Measurements from ENCODE around the gene NAGPA. TPM values are rescaled to one million over a fixed set of nuclear protein-coding genes. Genes with fewer than 3 reads are reported as not detected.

The NAGPA gene
- total RNA-seq, result 18.2 and 19.8 TPM in 2 replicates

GRCh38 chr16:5033256-5034166, at the start of gene NAGPA:
NAGPA (minus strand) TSS chr16:5033935; CDS start chr16:5033914, 21 bp downstream.

GRCh38 chr16:5071681-5072333, 38.1 kb upstream of the NAGPA start, which contains the start of gene ALG1:
ALG1 (plus strand) TSS chr16:5071843; CDS start chr16:5071850, 7 bp downstream.

GRCh38 chr16:5065813-5066212, 32.1 kb upstream of the NAGPA start, which contains the start of gene C16orf89:
C16orf89 (minus strand) TSS chr16:5065956; CDS start chr16:5065908, 48 bp downstream.

Other genes starting within 250 kb of the NAGPA start
- gene SEPTIN12, start 245.6 kb downstream of the NAGPA start, total RNA-seq, result not detected in 2 replicates
- gene SMIM22, start 238.6 kb downstream of the NAGPA start, total RNA-seq, result 1.2 TPM in 1 of 2 replicates, not detected in the other
- 21.0 and 23.0 TPM in 2 replicates for gene ROGDI, start 231.3 kb downstream of the NAGPA start, total RNA-seq
- gene GLYR1, start 186.6 kb downstream of the NAGPA start, total RNA-seq, result 20.8 and 27.3 TPM in 2 replicates
- 23.0 and 23.5 TPM in 2 replicates for gene UBN1, start 186.5 kb downstream of the NAGPA start, total RNA-seq
- 27.0 and 51.1 TPM in 2 replicates for gene PPL, start 96.8 kb downstream of the NAGPA start, total RNA-seq
- 0.08 TPM in 1 of 2 replicates, not detected in the other for gene SEC14L5, start 75.6 kb downstream of the NAGPA start, total RNA-seq
- not detected in 2 replicates for gene C16orf89, start 32.0 kb upstream of the NAGPA start, total RNA-seq
- 22.6 and 25.2 TPM in 2 replicates for gene ALG1, start 37.9 kb upstream of the NAGPA start, total RNA-seq
- gene EEF2KMT, start 63.9 kb upstream of the NAGPA start, total RNA-seq, result 20.0 and 22.7 TPM in 2 replicates

All from hair follicular keratinocyte (primary cell).